ENCODE measurements around the gene CLEC7A. TPM values are rescaled to one million over a fixed set of nuclear protein-coding genes. Genes with fewer than 3 reads are reported as not detected.

CLEC7A gene
- total RNA-seq, 1 donor from 2014 or later: 1.1 TPM

DNA sequence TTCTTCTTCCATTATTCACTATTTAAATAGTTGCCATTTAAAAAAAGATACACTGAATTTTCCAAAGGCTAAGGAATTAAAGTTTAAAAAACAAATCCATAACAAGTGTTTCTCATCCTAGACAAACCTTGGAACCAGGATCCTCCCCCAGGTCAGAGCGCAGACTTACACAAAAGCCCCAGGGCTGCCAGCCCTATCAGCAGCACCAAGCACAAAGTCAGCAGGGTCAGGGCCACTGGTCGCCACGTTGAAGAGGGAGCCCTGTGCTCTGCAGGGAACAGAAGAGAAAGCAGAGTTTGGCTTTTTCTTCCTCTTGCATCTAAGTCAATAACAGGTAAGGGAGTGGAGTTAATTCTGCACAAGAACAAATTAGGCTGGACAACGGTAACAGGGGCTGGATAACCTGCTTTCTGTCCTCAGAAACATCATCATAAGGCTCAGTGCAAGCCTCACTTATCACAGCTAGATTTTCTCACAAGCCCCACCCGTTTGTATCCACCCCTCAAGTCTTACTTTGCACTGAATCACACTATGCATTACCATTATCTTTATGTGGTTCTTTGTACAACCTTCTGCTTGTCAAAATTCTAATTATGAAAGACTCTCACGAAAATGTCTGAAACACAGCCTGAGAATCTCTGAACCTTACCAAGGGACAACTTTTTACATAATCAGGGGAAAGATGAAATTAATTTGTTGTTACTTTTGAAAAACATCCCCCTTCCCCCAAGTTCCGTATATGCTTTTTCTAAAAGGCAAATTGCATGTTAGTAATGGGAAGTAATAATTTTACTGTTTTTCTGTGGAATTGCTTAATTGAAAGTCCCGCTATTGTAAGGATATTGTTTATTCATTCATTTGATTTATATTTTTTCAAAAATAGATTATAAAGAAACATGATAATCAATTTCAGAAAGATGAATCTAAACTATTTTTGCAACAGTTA, 40.8 kb downstream of the CLEC7A start:
- no peaks in the 10 kb centered on the region for H3K36me3 Mint-ChIP-seq (ENCODE audit: low read depth, unreplicated experiment)
- H3K4me3 Mint-ChIP-seq (ENCODE audit: unreplicated experiment): no peak overlapping the region
- no peaks in the 10 kb centered on the region for H4K20me1 ChIP-seq (ENCODE audit: insufficient read depth, low read length)
- no peak for DNase-seq (ENCODE audit: low read depth)
- no peak overlapping the region for H3K4me3 ChIP-seq (ENCODE audit: insufficient read depth, low read depth, low read length)
- no peak overlapping the region for H3K9ac ChIP-seq (ENCODE audit: low read length)
- no peaks in the 10 kb centered on the region for H3K9me3 ChIP-seq (ENCODE audit: insufficient read depth, low read depth, low read length)
- no peak overlapping the region for H3K4me2 ChIP-seq (ENCODE audit: low read length)
- H3K36me3 ChIP-seq (ENCODE audit: insufficient read depth, low read length): no peaks in the 10 kb centered on the region
- H3K27ac ChIP-seq (ENCODE audit: low read depth, low read length): no peak overlapping the region
- no peaks in the 10 kb centered on the region for H3K27me3 Mint-ChIP-seq (ENCODE audit: low read depth, unreplicated experiment)
- H3K9me3 Mint-ChIP-seq (ENCODE audit: unreplicated experiment): peaks cover under 1% of the 10 kb centered on the region
- H2AFZ ChIP-seq (ENCODE audit: low read depth, low read length): no peak overlapping the region
- no peak overlapping the region for H3K27ac Mint-ChIP-seq (ENCODE audit: unreplicated experiment)
- no peaks in the 10 kb centered on the region for H3K79me2 ChIP-seq (ENCODE audit: insufficient read depth, low read length)
- H3K4me1 ChIP-seq (ENCODE audit: insufficient read depth, low read length): no peaks in the 10 kb centered on the region
- FAIRE-seq: no peak
- H3K4me1 Mint-ChIP-seq (ENCODE audit: low read depth, unreplicated experiment): no peaks in the 10 kb centered on the region
- no peak for TF ChIP-seq EZH2 (IDR thresholded peaks at IDR 0.05; ENCODE audit: insufficient read depth, low read length)
- no peaks in the 10 kb centered on the region for H3K27me3 ChIP-seq (ENCODE audit: insufficient read depth, low read length)

DNA sequence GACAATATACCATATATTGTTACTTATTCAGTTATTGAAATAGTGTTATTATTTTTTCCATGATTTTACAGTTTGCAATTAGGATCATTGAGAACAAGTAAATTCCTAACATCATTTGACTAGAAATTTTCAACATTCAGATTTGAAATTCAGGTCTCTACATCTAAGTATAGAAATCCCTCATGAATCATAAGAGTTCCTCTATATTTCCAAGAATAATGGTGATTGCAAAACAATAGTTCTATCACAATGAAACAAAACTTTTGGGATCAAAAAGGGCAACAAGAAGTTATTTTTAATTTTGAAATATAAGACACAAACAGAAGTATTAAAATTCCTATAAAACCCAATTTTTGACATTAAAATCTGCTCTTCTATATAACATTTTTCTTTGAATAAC, 42.0 kb downstream of the CLEC7A start:
- Histone ChIP-seq H3K4me1 (ENCODE audit: insufficient read depth, low read length) (no peaks in the 10 kb centered on the region), H3K9ac (ENCODE audit: low read length) (no peak overlapping the region), H3K4me2 (ENCODE audit: low read length) (no peak overlapping the region), H3K36me3 (ENCODE audit: insufficient read depth, low read length) (no peaks in the 10 kb centered on the region), H3K4me3 (ENCODE audit: insufficient read depth, low read depth, low read length) (no peak overlapping the region), H4K20me1 (ENCODE audit: insufficient read depth, low read length) (no peaks in the 10 kb centered on the region), H3K27ac (ENCODE audit: low read depth, low read length) (no peak overlapping the region), H3K27me3 (ENCODE audit: insufficient read depth, low read length) (no peaks in the 10 kb centered on the region), H3K9me3 (ENCODE audit: insufficient read depth, low read depth, low read length) (no peaks in the 10 kb centered on the region), H3K79me2 (ENCODE audit: insufficient read depth, low read length) (no peaks in the 10 kb centered on the region), H2AFZ (ENCODE audit: low read depth, low read length) (no peak overlapping the region)
- H3K4me1 Mint-ChIP-seq (ENCODE audit: low read depth, unreplicated experiment): no peaks in the 10 kb centered on the region
- no peak for FAIRE-seq
- peaks cover 3% of the 10 kb centered on the region for H3K9me3 Mint-ChIP-seq (ENCODE audit: unreplicated experiment)
- DNase-seq (ENCODE audit: low read depth): no peak
- H3K4me3 Mint-ChIP-seq (ENCODE audit: unreplicated experiment): no peak overlapping the region
- H3K27ac Mint-ChIP-seq (ENCODE audit: unreplicated experiment): no peak overlapping the region
- H3K27me3 Mint-ChIP-seq (ENCODE audit: low read depth, unreplicated experiment): no peaks in the 10 kb centered on the region
- no peak for TF ChIP-seq EZH2 (IDR thresholded peaks at IDR 0.05; ENCODE audit: insufficient read depth, low read length)
- TF ChIP-seq, protein P1, sequence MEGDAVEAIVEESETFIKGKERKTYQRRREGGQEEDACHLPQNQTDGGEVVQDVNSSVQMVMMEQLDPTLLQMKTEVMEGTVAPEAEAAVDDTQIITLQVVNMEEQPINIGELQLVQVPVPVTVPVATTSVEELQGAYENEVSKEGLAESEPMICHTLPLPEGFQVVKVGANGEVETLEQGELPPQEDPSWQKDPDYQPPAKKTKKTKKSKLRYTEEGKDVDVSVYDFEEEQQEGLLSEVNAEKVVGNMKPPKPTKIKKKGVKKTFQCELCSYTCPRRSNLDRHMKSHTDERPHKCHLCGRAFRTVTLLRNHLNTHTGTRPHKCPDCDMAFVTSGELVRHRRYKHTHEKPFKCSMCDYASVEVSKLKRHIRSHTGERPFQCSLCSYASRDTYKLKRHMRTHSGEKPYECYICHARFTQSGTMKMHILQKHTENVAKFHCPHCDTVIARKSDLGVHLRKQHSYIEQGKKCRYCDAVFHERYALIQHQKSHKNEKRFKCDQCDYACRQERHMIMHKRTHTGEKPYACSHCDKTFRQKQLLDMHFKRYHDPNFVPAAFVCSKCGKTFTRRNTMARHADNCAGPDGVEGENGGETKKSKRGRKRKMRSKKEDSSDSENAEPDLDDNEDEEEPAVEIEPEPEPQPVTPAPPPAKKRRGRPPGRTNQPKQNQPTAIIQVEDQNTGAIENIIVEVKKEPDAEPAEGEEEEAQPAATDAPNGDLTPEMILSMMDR (IDR thresholded peaks at IDR 0.05; ENCODE audit: insufficient read depth, low read depth, low read length): no peak
- no peaks in the 10 kb centered on the region for H3K36me3 Mint-ChIP-seq (ENCODE audit: low read depth, unreplicated experiment)

DNA sequence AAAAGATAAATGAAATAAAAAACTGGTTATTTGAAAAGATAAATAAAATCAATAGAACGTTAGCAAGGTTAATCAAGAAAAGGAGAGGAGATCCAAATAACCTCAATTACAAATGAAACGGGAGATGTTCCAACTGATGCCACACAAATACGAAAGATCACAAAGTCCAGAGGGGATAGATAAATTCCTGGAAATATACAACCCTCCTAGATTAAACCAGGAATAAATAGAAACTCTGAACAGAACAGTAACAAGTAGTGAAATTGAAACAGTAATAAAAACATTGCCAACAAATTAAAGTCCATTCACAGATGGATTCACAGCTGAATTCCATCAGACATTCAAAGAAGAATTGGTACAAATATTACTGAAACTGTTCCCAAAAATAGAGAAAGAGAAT, 43.6 kb downstream of the CLEC7A start:
- Histone ChIP-seq H3K36me3 (ENCODE audit: insufficient read depth, low read length) (no peaks in the 10 kb centered on the region), H3K9me3 (ENCODE audit: insufficient read depth, low read depth, low read length) (no peaks in the 10 kb centered on the region), H3K4me2 (ENCODE audit: low read length) (no peak overlapping the region), H2AFZ (ENCODE audit: low read depth, low read length) (no peak overlapping the region), H3K79me2 (ENCODE audit: insufficient read depth, low read length) (no peaks in the 10 kb centered on the region), H3K27ac (ENCODE audit: low read depth, low read length) (no peak overlapping the region), H3K4me1 (ENCODE audit: insufficient read depth, low read length) (no peaks in the 10 kb centered on the region), H3K4me3 (ENCODE audit: insufficient read depth, low read depth, low read length) (no peak overlapping the region), H4K20me1 (ENCODE audit: insufficient read depth, low read length) (no peaks in the 10 kb centered on the region), H3K27me3 (ENCODE audit: insufficient read depth, low read length) (no peaks in the 10 kb centered on the region), H3K9ac (ENCODE audit: low read length) (no peak overlapping the region)
- Mint-ChIP-seq H3K27me3 (ENCODE audit: low read depth, unreplicated experiment) (no peaks in the 10 kb centered on the region), H3K9me3 (ENCODE audit: unreplicated experiment) (peaks cover 3% of the 10 kb centered on the region), H3K36me3 (ENCODE audit: low read depth, unreplicated experiment) (no peaks in the 10 kb centered on the region), H3K4me3 (ENCODE audit: unreplicated experiment) (no peak overlapping the region), H3K27ac (ENCODE audit: unreplicated experiment) (no peak overlapping the region), H3K4me1 (ENCODE audit: low read depth, unreplicated experiment) (no peaks in the 10 kb centered on the region)
- FAIRE-seq (no peak), DNase-seq (ENCODE audit: low read depth) (no peak)
- TF ChIP-seq, protein P1 (IDR thresholded peaks at IDR 0.05; ENCODE audit: insufficient read depth, low read depth, low read length): no peak
- TF ChIP-seq EZH2 (IDR thresholded peaks at IDR 0.05; ENCODE audit: insufficient read depth, low read length): no peak

All from astrocyte (in vitro differentiated cells and primary cell).